ENCODE data around the gene NEBL. TPM values are rescaled to one million over a fixed set of nuclear protein-coding genes. Genes with fewer than 3 reads are reported as not detected.

Gene NEBL
- total RNA-seq, 4 donors from 2014 or later: 2.1 to 3.5 (median 2.5) TPM

DNA sequence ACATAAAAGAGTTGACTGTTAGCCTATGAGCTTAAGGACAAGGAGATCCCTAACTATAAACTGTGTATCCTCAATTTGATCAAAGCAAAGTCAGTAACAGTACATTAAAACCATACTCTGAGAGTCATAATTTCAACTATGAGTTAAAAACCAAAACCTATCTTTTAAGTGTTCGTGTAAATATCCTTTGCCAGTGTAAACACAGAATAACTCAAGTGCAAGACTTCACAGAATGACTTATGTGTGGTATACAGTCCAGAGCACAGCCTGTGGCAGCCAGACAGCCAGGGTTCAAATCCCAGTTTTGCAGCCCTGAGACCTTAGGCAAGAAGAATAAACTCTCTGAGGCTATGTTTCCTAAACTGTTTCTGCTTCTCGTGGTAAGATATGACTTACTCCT, 30.3 kb upstream of the NEBL start:
- H3K9me3 ChIP-seq: no peaks in the 10 kb centered on the region
- no peak overlapping the region for H3K4me3 ChIP-seq
- H3K36me3 ChIP-seq: no peaks in the 10 kb centered on the region
- intact Hi-C loops (cut with DNase I): no loop called here
- no peaks in the 10 kb centered on the region for H3K27me3 ChIP-seq
- no peak for TF ChIP-seq POLR2A (IDR thresholded peaks at IDR 0.05; ENCODE audit: low read depth)
- TF ChIP-seq, protein P1, sequence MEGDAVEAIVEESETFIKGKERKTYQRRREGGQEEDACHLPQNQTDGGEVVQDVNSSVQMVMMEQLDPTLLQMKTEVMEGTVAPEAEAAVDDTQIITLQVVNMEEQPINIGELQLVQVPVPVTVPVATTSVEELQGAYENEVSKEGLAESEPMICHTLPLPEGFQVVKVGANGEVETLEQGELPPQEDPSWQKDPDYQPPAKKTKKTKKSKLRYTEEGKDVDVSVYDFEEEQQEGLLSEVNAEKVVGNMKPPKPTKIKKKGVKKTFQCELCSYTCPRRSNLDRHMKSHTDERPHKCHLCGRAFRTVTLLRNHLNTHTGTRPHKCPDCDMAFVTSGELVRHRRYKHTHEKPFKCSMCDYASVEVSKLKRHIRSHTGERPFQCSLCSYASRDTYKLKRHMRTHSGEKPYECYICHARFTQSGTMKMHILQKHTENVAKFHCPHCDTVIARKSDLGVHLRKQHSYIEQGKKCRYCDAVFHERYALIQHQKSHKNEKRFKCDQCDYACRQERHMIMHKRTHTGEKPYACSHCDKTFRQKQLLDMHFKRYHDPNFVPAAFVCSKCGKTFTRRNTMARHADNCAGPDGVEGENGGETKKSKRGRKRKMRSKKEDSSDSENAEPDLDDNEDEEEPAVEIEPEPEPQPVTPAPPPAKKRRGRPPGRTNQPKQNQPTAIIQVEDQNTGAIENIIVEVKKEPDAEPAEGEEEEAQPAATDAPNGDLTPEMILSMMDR (IDR thresholded peaks at IDR 0.05): no peak
- no peak for TF ChIP-seq POLR2AphosphoS5 (IDR thresholded peaks at IDR 0.05)
- TF ChIP-seq EP300 (IDR thresholded peaks at IDR 0.05): no peak
- H3K4me1 ChIP-seq: no peaks in the 10 kb centered on the region
- WGBS: 39% methylated on average over 2 of the region's 2 CpGs
- peak; percentile 53 for DNase-seq (ENCODE audit: extremely low spot score)
- no peak overlapping the region for H3K27ac ChIP-seq (replicated peaks in 1 of 4)

GRCh38 chr10:20922451-20922850, 25.3 kb upstream of the NEBL start:
- 69% methylated on average over 5 of the region's 5 CpGs for WGBS
- H3K36me3 ChIP-seq: no peaks in the 10 kb centered on the region
- no peaks in the 10 kb centered on the region for H3K4me1 ChIP-seq
- H3K27ac ChIP-seq (replicated peaks in 1 of 4): no peak overlapping the region
- no peak overlapping the region for H3K4me3 ChIP-seq
- no peak for DNase-seq (ENCODE audit: extremely low spot score)
- TF ChIP-seq POLR2A (IDR thresholded peaks at IDR 0.05; ENCODE audit: low read depth) (no peak), EP300 (IDR thresholded peaks at IDR 0.05) (no peak), POLR2AphosphoS5 (IDR thresholded peaks at IDR 0.05) (no peak)
- TF ChIP-seq, protein P1 (IDR thresholded peaks at IDR 0.05): no peak
- H3K9me3 ChIP-seq: no peaks in the 10 kb centered on the region
- intact Hi-C loops (cut with DNase I): no loop called here
- no peaks in the 10 kb centered on the region for H3K27me3 ChIP-seq

- H3K4me1 ChIP-seq: no peaks in the 10 kb centered on the region
- peak; percentile 75 for DNase-seq (ENCODE audit: extremely low spot score)
- H3K4me3 ChIP-seq: no peak overlapping the region
- intact Hi-C loops (cut with DNase I): no loop called here
- 82% methylated on average over 4 of the region's 4 CpGs for WGBS
- no peaks in the 10 kb centered on the region for H3K9me3 ChIP-seq
- H3K36me3 ChIP-seq: no peaks in the 10 kb centered on the region
- no peak overlapping the region for H3K27ac ChIP-seq (replicated peaks in 1 of 4)
- no peaks in the 10 kb centered on the region for H3K27me3 ChIP-seq
- TF ChIP-seq, protein P1 (IDR thresholded peaks at IDR 0.05): no peak
- TF ChIP-seq EP300 (IDR thresholded peaks at IDR 0.05) (no peak), POLR2A (IDR thresholded peaks at IDR 0.05; ENCODE audit: low read depth) (no peak), POLR2AphosphoS5 (IDR thresholded peaks at IDR 0.05) (no peak)
Measured at GRCh38 chr10:20922033-20922432, 24.9 kb upstream of the NEBL start.

- Histone ChIP-seq H3K9me3 (no peaks in the 10 kb centered on the region), H3K27me3 (no peaks in the 10 kb centered on the region), H3K4me3 (no peak overlapping the region), H3K36me3 (no peaks in the 10 kb centered on the region), H3K27ac (replicated peaks in 1 of 4) (no peak overlapping the region), H3K4me1 (no peaks in the 10 kb centered on the region)
- intact Hi-C loops (cut with DNase I): no loop called here
- TF ChIP-seq POLR2AphosphoS5 (IDR thresholded peaks at IDR 0.05): no peak
- TF ChIP-seq, protein P1 (IDR thresholded peaks at IDR 0.05): no peak
- DNase-seq (ENCODE audit: extremely low spot score): no peak
- 69% methylated on average over 2 of the region's 2 CpGs for WGBS
Measured at GRCh38 chr10:20920061-20920460, 22.9 kb upstream of the NEBL start.

- intact Hi-C loops (cut with DNase I): no loop called here
- H3K27ac ChIP-seq (replicated peaks in 1 of 4): no peak overlapping the region
- no peaks in the 10 kb centered on the region for H3K4me1 ChIP-seq
- no peak for DNase-seq (ENCODE audit: extremely low spot score)
- no peaks in the 10 kb centered on the region for H3K27me3 ChIP-seq
- TF ChIP-seq POLR2A (IDR thresholded peaks at IDR 0.05; ENCODE audit: low read depth) (no peak), POLR2AphosphoS5 (IDR thresholded peaks at IDR 0.05) (no peak), EP300 (IDR thresholded peaks at IDR 0.05) (no peak)
- TF ChIP-seq, protein P1 (IDR thresholded peaks at IDR 0.05): no peak
- no peaks in the 10 kb centered on the region for H3K36me3 ChIP-seq
- H3K4me3 ChIP-seq: no peak overlapping the region
- WGBS: 80% methylated on average over 4 of the region's 4 CpGs
- H3K9me3 ChIP-seq: no peaks in the 10 kb centered on the region
Measured at GRCh38 chr10:20919481-20919880, 22.4 kb upstream of the NEBL start.

Data from esophagus muscularis mucosa (tissue), 4 donors.